GM18526 (cell line): Measurements from ENCODE around the gene PBX4.

ENCODE experiments used
- POLR2A ChIP-seq: IDR thresholded peaks from 3 replicates; pipeline ENCODE4 v1.6.1; 2011; ENCODE audit not compliant: insufficient read length; ENCODE audit errors: extremely low read depth

PBX4 gene

GRCh38 chr19:19532806-19533701 lies 85.4 kb downstream of the PBX4 start:
- no peak for TF ChIP-seq POLR2A

GRCh38 chr19:19531951-19532805 lies 86.3 kb downstream of the PBX4 start:
- TF ChIP-seq POLR2A, result no peak

- no peak for TF ChIP-seq POLR2A
Measured at GRCh38 chr19:19530889-19531288, 87.6 kb downstream of the PBX4 start.

GRCh38 chr19:19530423-19530804 lies 88.1 kb downstream of the PBX4 start:
- TF ChIP-seq POLR2A, result no peak

- TF ChIP-seq POLR2A, result no peak
Measured at GRCh38 chr19:19529783-19530422, 88.6 kb downstream of the PBX4 start.

GRCh38 chr19:19528721-19529490 lies 89.6 kb downstream of the PBX4 start, which contains the start of gene YJEFN3:
TSS of gene YJEFN3 (plus strand) at chr19:19528911. CDS start at chr19:19528933, 22 bp downstream.
- TF ChIP-seq POLR2A, result no peak

- TF ChIP-seq POLR2A, result no peak
Measured at GRCh38 chr19:19527674-19528625, 90.5 kb downstream of the PBX4 start.

GRCh38 chr19:19527371-19527656 lies 91.2 kb downstream of the PBX4 start:
- no peak for TF ChIP-seq POLR2A

- no peak for TF ChIP-seq POLR2A
Measured at GRCh38 chr19:19526581-19527370, 91.7 kb downstream of the PBX4 start.

GRCh38 chr19:19525611-19526380 lies 92.7 kb downstream of the PBX4 start:
- no peak for TF ChIP-seq POLR2A

GRCh38 chr19:19524053-19524452 lies 94.4 kb downstream of the PBX4 start:
- TF ChIP-seq POLR2A, result no peak

- no peak for TF ChIP-seq POLR2A
Measured at GRCh38 chr19:19523177-19523576, 95.3 kb downstream of the PBX4 start.

GRCh38 chr19:19520989-19521388 lies 97.5 kb downstream of the PBX4 start:
- TF ChIP-seq POLR2A, result no peak

GRCh38 chr19:19517235-19517619 lies 101.3 kb downstream of the PBX4 start:
- TF ChIP-seq POLR2A, result no peak
